Caki2 (cell line): ENCODE results near the gene IRS1. TPM values are rescaled to one million over a fixed set of nuclear protein-coding genes. Genes with fewer than 3 reads are reported as not detected.

ENCODE experiments used
- DNase-seq: peaks from one replicate; pipeline ENCODE4 v3.0.0-alpha.2; 2015; ENCODE audit warnings: low read depth
- in situ Hi-C: cut with HindIII; loops from 2 replicates; pipeline ENCODE4 v1.10.0; 2016; ENCODE audit warnings: low sequenced_read_pairs, low pct_unique_long_range_greater_than_20kb, mixed read lengths
- total RNA-seq: library from RNA; depleted of rRNA; stranded (reverse); fragments of >200 nt; shearing (Covaris generic); gene quantifications from 2 replicates; pipeline ENCODE4 v1.2.3, GENCODE V29; 2014; ENCODE audit warnings: low replicate concordance

IRS1 gene
- total RNA-seq, 1 experiment from 2014 or later: 5.8 TPM

DNA sequence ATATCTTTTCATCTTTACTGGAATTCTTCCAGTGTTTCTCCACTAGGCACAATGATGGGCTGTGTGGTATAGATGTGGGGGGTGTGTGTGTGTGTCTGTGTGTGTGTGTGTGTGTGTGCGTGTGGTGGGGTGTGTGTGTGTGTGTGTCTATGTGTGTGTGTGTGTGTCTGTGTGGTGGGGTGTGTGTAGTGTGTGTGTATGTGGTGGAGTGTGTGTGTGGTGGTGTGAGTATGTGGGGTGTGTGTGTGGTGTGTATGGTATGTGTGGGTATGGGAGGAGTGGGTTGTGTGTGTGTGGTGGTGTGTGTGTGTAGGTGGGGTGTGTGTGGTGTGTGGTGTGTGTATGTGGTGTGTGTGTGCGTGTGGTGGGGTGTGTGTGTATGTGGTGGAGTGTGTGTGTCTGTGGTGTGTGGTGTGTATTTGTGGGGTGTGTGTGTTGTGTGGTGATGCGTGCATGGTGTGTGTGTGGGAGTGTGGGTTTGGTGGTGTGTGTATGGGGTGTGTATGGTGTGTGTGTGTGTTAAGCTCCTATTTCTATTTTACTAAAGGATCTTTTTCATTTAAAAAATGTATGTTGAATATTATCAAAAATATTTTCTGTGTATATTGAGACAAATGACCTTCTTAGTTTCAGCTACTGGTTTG, 84.2 kb downstream of the IRS1 start:
- DNase-seq: no peak
- in situ Hi-C loops: no loop called here

- in situ Hi-C loops: no loop called here
- DNase-seq: no peak
These were observed 86.7 kb downstream of the IRS1 start for GRCh38 chr2:226712941-226713340.

DNA sequence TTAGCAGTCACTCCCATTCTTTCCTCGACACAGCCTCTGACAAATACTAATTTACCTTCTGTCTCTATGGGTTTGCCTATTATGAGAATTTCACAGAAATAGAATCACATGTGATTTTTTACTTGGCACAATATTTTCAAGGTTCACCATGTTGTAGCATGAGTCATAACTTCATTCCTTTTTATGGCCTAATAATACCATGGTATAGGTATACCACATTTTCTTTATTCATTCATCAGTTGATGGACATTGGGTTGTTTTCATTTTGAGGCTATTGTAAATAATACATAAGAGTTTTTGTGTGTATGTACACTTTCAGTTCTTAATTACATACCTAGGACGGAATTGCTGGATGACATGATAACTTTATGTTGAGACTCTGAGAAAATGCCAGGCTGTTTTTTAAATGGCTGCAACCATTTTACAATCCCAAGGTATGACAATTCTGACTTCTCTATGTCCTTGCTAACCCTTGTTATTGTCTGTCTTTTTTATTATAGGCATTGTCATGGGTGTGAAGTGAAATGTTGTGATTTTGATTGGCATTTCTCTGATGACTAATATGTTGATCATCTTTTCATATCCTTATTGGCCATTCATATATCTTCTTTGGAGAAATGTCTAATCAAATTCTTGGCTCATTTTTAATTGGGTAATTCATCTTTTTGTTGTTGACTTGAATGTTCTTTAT, 87.9 kb downstream of the IRS1 start:
- in situ Hi-C loops: no loop called here
- DNase-seq: no peak

GRCh38 chr2:226707499-226707898, 92.1 kb downstream of the IRS1 start:
- no peak for DNase-seq
- in situ Hi-C loops: no loop called here

GRCh38 chr2:226705965-226706364, 93.7 kb downstream of the IRS1 start:
- DNase-seq: no peak
- in situ Hi-C loops: no loop called here

DNA sequence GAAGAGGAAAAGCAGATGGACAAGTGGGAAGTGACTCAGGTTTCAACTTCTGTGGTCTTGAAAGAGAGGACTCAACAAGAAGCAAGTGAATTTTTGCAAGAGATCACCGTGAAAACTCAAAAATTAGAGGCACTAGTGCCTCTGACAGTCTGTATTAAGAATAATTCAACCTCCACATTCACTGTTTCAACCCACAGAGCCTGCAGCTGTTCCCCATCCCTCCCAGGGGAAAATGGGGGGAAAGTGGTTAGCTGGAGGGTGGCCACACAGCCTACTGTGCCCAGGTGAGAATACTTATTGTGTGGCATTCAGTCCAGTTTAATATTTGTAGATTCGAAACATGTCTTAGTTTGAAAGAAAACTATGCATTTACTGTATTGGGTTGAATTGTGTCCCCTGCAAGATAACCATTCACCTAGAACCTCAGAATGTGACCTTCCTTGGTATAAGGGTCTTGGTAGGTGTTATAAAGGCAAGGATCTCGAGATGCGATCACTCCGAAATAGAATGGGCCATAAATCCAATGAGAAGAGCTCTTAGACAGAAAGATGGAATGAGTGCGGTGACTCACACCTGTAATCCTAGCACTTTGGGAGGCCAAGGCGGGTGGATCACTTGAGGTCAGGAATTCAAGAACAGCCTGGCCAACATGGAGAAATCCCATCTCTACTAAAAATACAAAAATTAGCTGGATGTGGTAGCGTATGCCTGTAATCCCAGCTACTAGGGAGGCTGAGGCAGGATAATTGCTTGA, 94.3 kb downstream of the IRS1 start:
- DNase-seq: no peak
- in situ Hi-C loops: no loop called here

- DNase-seq: no peak
- in situ Hi-C loops: no loop called here
These were observed 96.1 kb downstream of the IRS1 start for GRCh38 chr2:226703514-226703913.

GRCh38 chr2:226702376-226702775, 97.2 kb downstream of the IRS1 start:
- in situ Hi-C loops: no loop called here
- no peak for DNase-seq

DNA sequence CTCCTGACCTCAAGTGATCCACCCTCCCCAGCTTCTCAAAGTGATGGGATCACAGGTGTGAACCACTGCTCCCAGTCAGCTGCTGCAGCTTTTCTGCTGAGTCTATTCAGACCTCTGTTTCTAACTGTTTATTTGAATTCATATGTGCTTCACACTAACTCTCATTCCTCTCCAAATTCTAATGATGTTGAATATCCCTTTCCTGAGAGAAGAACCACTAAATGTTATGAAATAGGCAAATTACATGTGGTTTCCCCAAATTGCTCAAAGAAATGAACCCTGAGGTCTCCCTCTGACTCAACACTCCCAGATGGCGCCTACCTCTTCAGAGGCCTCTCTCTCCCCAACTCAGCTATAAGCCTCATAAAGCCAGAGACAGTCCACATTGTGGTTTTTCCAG, 98.6 kb downstream of the IRS1 start:
- in situ Hi-C loops: no loop called here
- no peak for DNase-seq

DNA sequence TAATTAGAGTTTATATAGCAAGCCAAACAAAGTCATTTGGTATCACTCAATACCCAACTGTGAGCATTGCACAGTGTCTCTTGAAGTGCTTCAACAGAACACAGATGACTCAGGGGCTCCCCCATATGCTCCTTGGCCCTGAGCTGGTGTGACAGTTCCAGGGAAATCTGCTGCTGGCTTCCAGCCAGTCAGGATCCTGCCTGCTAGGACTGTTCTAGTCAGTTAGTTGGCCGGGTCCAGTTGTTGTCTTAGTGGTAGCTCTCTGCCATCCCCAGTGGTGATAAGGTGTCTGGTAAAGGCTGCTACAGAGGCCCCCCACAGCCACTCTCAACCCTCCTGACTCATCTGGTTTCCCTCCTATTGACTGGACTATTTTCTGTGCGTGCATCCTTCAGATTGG, 100.3 kb downstream of the IRS1 start:
- in situ Hi-C loops: no loop called here
- no peak for DNase-seq

- no peak for DNase-seq
- in situ Hi-C loops: no loop called here
These were observed 100.9 kb downstream of the IRS1 start for GRCh38 chr2:226698671-226699070.

DNA sequence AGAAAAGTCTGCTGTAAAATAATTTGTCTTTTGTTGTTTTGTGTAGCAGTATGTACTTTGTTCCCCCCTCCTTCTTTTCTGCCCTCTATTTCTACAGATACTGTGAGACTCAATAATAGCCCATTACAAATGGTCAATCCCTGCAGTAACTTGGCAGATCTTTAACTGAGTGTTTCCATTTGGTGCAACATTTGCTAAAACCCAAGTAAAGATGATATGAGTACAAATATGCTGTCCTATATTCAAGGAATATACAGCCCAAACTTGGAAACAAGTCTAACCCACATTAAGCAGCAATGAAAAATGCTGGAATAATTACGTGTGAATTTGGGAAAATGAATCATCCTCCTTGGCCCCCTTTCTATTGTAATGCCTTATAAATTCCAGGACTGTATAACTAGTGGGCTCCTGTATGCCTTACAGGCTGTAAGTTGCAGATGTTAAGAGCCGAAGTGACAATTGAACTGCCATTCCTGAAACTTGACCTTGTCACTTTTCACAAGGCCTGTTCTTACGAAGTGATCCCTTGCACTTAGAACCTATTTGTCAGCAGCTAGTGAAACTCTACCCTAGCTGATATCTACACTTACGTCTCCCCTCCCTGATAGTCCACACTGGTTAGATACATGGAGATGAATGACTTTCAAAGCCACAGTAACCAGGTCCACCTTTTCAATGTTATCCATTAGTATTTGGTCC, 104.9 kb downstream of the IRS1 start:
- DNase-seq: no peak
- in situ Hi-C loops: no loop called here

GRCh38 chr2:226694149-226694548, 105.5 kb downstream of the IRS1 start:
- in situ Hi-C loops: no loop called here
- no peak for DNase-seq

GRCh38 chr2:226693521-226693920, 106.1 kb downstream of the IRS1 start:
- DNase-seq: no peak
- in situ Hi-C loops: no loop called here

DNA sequence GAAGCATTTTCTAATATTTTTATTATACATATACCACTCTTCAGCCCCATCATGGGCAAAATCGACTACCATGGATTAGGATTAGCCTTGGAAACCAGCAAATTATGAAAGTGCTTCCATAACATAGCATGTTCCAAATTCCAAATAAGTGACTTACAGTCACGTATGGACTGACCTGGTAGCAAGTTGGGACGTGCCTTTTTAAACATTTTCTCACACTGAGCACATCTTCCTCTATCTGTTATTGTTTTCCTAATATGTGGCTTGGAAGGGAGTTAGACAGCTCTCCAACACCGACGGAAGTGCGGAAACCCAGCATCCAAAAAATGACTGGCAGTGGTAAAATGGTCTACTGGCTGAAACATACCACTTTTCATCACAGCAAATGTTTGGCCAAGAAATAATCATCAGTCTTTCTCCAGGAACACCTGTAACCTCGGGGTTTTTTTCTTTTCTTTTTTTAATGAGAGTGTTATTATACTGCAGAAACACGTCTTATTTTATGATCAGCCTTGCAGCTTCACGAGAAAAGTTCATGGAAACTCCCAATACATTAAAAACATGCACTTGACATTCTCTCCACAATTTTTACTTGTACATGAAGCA, 107.0 kb downstream of the IRS1 start:
- in situ Hi-C loops: no loop called here
- no peak for DNase-seq

DNA sequence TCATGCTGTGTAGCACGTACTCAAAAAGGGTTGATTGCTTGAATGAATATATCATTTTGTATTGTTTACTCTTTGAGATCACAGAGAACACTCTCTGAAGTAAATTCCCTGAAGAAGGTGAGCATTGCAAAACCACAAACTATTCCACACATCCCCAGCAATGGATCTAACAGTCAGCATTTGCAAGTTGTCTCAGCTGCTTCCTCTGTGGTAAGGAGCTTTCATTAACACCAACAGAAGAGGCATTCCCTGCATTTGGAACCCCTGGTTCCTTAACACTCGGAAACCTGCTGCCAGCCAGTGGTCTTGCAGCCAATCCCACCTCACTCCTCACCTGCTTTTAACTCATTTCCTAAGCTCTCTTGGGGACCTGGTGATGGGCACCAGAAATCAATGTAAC, 108.4 kb downstream of the IRS1 start:
- in situ Hi-C loops: no loop called here
- no peak for DNase-seq

DNA sequence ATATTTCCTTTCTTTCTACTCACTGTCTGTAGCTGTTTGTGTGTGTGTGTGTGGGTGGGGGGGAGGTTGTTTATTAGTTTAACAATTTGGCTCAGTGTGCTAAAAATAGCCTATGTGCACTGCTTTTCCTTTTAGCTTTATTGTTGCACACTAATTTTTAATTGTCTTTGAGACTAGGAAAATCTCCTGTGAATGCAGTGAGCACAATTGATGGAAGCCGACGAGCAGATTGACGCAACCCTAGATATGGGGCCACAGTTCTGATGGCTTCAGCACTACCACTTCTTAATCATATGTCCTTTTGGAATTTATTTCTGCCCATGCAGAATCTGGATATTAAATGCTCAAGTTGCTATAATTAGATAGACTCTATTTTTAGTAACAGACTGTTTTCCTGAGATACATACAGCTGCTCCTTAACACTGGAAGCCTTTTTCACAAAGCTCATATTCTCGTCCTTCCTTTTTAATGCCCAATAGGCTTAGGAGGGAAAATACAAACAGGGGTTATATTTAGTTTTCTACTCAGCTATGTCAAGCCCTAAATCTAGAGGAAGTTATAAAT, 109.1 kb downstream of the IRS1 start:
- no peak for DNase-seq
- in situ Hi-C loops: no loop called here

GRCh38 chr2:226687641-226688253, 111.9 kb downstream of the IRS1 start:
- DNase-seq: peak; percentile 20
- in situ Hi-C loops: no loop called here
